Stimulated activated memory B cell treated with anti-CD40 and anti-IgM and Interleukin-4, amounts not matched to agents 10 μg/mL and 1 μg/mL and 100 μg/mL, for 72 hours (primary cell): ENCODE results near the gene RABEP1.

Experiments used
- ATAC-seq: fragments of 150-1000 bp; cut with Tn5 transposase; 2 replicates; pipeline ENCODE4 v1.10.0; 2021
- H3K27ac Mint-ChIP-seq: one replicate; pipeline ENCODE4 v1.8.0; 2022; ENCODE audit warnings: mild to moderate bottlenecking, mixed read lengths
- H3K27me3 Mint-ChIP-seq: one replicate; pipeline ENCODE4 v1.8.0; 2022; ENCODE audit warnings: mixed read lengths
- H3K36me3 Mint-ChIP-seq: one replicate; pipeline ENCODE4 v1.8.0; 2022; ENCODE audit warnings: mixed read lengths
- H3K4me1 Mint-ChIP-seq: one replicate; pipeline ENCODE4 v1.8.0; 2022; ENCODE audit warnings: mixed read lengths
- H3K4me3 Mint-ChIP-seq: one replicate; pipeline ENCODE4 v1.8.0; 2022; ENCODE audit warnings: mild to moderate bottlenecking, moderate library complexity, mixed read lengths
- H3K9me3 Mint-ChIP-seq: one replicate; pipeline ENCODE4 v1.8.0; 2022; ENCODE audit warnings: mixed read lengths

The RABEP1 gene

DNA sequence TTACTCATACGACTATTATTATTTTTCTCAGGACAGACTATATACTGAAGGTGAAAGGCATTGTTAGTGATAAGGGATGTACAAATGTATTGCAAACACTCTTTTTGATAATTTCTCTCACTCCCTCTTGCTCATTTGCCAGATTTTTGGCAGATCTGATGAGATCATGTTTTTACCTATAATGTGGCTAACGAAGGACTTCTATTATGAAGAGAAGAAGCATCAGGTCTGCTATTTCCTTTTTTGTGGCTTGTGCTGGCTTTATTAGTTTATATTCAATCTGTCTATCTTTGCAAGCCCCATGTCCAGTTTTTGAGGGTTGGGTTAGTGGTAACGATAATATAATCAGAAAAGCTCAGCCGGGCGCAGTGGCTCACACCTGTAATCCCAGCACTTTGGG is 25.0 kb upstream of the RABEP1 start:
- no peaks in the 10 kb centered on the region for H3K9me3 Mint-ChIP-seq
- no peak overlapping the region for H3K4me3 Mint-ChIP-seq
- no peaks in the 10 kb centered on the region for H3K36me3 Mint-ChIP-seq
- ATAC-seq = no peak
- peak overlapping the region; percentile 47 for H3K27ac Mint-ChIP-seq
- peaks cover 45% of the 10 kb centered on the region for H3K4me1 Mint-ChIP-seq
- no peaks in the 10 kb centered on the region for H3K27me3 Mint-ChIP-seq

DNA sequence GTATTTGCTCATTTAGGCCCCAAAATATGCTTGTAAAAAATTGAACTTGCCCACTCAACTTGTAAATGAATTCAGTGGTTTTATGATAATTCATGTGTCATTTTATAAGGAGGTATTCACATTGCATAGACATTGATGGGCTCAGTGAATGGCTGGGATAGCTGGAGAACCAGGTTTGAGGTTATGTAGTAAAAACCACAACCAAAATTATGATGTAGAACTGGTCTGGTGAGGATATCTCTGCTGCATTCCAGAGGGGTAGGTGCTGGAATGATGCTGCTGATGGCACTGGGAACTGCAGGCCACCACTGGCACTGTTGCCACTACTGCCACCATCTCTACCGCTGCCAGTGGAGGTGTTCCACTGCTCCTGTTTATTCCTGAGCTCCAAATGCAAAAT is 21.5 kb upstream of the RABEP1 start:
- H3K4me1 Mint-ChIP-seq = peaks cover 28% of the 10 kb centered on the region
- H3K4me3 Mint-ChIP-seq = no peak overlapping the region
- no peak overlapping the region for H3K27ac Mint-ChIP-seq
- H3K9me3 Mint-ChIP-seq = no peaks in the 10 kb centered on the region
- H3K36me3 Mint-ChIP-seq = no peaks in the 10 kb centered on the region
- no peak for ATAC-seq
- no peaks in the 10 kb centered on the region for H3K27me3 Mint-ChIP-seq

DNA sequence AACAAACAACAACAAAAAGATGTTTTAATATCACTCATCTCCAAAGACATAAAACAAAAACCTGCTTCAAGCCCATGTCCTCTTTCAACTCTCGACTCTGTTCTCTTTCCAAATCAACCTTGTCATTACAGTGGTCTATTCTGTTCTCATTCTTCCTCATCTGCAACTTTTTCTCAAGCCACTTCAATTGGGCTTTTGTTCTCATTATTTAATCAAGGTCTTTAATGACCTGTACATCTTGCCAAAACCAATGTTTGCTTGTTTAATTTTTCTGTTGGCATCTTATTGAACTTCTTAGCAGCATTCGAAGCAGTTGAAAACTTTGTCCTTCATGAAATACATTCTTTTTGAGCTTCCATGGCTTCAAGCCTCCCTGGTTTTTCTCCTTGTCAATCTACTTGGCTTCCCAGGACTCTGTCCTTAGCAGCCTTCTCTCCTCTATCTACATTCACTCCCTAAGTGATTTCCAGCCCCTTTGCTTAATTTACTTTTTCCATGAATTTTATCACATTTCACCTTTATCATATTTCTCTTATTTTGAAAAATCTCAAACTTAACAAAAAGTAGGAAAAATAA is 19.6 kb upstream of the RABEP1 start:
- no peaks in the 10 kb centered on the region for H3K27me3 Mint-ChIP-seq
- no peak for ATAC-seq
- peaks cover 15% of the 10 kb centered on the region for H3K4me1 Mint-ChIP-seq
- H3K4me3 Mint-ChIP-seq = no peak overlapping the region
- H3K27ac Mint-ChIP-seq = peak overlapping the region; percentile 46
- H3K36me3 Mint-ChIP-seq = no peaks in the 10 kb centered on the region
- H3K9me3 Mint-ChIP-seq = no peaks in the 10 kb centered on the region

GRCh38 chr17:5263441-5263840 is 18.6 kb upstream of the RABEP1 start:
- Mint-ChIP-seq H3K4me1 (peaks cover 6% of the 10 kb centered on the region), H3K9me3 (no peaks in the 10 kb centered on the region), H3K36me3 (no peaks in the 10 kb centered on the region), H3K27me3 (no peaks in the 10 kb centered on the region), H3K27ac (no peak overlapping the region), H3K4me3 (no peak overlapping the region)
- ATAC-seq = no peak

DNA sequence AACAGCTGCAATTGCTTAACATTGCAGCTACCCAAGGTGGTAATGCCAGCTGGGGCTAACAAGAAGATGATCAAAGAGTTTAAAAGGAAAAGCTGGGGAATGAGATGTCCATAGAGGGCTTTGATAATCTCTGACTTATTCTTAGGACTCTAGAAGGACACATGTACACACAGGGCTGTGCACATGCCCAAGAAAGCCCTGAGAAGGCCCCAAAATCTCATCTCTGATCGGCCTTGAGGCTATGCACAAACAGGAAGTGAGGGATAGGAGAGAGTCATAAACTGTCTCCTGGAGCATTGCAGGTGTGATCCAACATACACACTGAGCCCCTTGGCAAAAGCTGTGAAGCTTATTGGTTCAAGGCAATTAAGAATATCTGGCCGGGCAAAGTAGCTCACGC is 17.2 kb upstream of the RABEP1 start:
- Mint-ChIP-seq H3K36me3 (no peaks in the 10 kb centered on the region), H3K27ac (no peak overlapping the region), H3K4me3 (no peak overlapping the region), H3K9me3 (no peaks in the 10 kb centered on the region), H3K4me1 (peaks cover 6% of the 10 kb centered on the region), H3K27me3 (no peaks in the 10 kb centered on the region)
- no peak for ATAC-seq

DNA sequence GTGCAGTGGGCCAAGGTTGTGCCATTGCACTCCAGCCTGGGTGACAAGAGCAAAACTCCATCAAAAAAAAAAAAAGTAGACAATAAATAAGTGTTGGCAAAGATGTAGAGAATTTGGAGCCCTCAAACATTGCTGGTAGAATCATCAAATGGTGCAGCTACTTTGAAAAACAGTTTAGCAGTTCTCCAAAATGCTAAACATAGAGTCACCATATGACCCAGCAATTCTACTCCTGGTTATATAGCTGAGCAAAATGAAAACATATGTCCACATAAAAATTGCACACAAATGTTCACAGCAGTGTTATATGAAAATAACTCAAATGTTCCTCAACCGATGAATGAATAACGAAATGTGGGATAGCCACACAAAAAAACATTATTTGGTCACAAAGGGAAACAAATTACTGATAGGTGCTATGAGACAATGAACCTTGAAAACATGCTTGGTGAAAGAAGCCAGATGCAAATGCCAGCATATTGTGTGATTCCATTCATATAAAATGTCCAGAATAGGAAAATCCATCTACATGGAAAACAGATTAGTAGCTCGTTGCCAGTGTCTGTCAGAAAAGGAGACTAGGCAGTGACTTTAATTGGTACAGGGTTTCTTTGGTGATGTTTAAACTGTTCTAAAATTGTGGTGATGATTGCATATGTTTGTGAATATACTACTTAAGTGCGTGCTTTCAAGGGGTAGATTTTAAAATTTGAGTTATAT is 12.7 kb upstream of the RABEP1 start:
- no peak overlapping the region for H3K27ac Mint-ChIP-seq
- H3K27me3 Mint-ChIP-seq = no peaks in the 10 kb centered on the region
- no peaks in the 10 kb centered on the region for H3K4me1 Mint-ChIP-seq
- ATAC-seq = no peak
- H3K4me3 Mint-ChIP-seq = no peak overlapping the region
- no peaks in the 10 kb centered on the region for H3K9me3 Mint-ChIP-seq
- H3K36me3 Mint-ChIP-seq = no peaks in the 10 kb centered on the region

GRCh38 chr17:5272322-5272721 is 9.8 kb upstream of the RABEP1 start:
- Mint-ChIP-seq H3K27ac (no peak overlapping the region), H3K4me1 (no peaks in the 10 kb centered on the region), H3K27me3 (no peaks in the 10 kb centered on the region), H3K4me3 (no peak overlapping the region), H3K36me3 (no peaks in the 10 kb centered on the region), H3K9me3 (no peaks in the 10 kb centered on the region)
- no peak for ATAC-seq

- Mint-ChIP-seq H3K4me3 (peak overlapping the region; percentile 90), H3K4me1 (peaks cover 42% of the 10 kb centered on the region), H3K9me3 (no peaks in the 10 kb centered on the region), H3K27ac (peak overlapping the region; percentile 81), H3K27me3 (no peaks in the 10 kb centered on the region), H3K36me3 (peaks cover 10% of the 10 kb centered on the region)
- ATAC-seq = peak; percentile 72
Observed at GRCh38 chr17:5282642-5283217, 646 bp downstream of the RABEP1 start.

GRCh38 chr17:5283571-5284315 is 1.7 kb downstream of the RABEP1 start:
- Mint-ChIP-seq H3K36me3 (peaks cover 10% of the 10 kb centered on the region), H3K27ac (peak overlapping the region; percentile 81), H3K4me1 (peaks cover 52% of the 10 kb centered on the region), H3K9me3 (no peaks in the 10 kb centered on the region), H3K4me3 (peak overlapping the region; percentile 90), H3K27me3 (no peaks in the 10 kb centered on the region)
- ATAC-seq = no peak

- Mint-ChIP-seq H3K4me1 (peaks cover 59% of the 10 kb centered on the region), H3K4me3 (peak overlapping the region; percentile 90)
Observed at GRCh38 chr17:5284681-5285080, 2.6 kb downstream of the RABEP1 start.

GRCh38 chr17:5286846-5287245 is 4.8 kb downstream of the RABEP1 start:
- no peaks in the 10 kb centered on the region for H3K27me3 Mint-ChIP-seq
- ATAC-seq = no peak
- H3K27ac Mint-ChIP-seq = peak overlapping the region; percentile 9
- H3K4me1 Mint-ChIP-seq = peaks cover 63% of the 10 kb centered on the region
- H3K4me3 Mint-ChIP-seq = no peak overlapping the region
- peaks cover 10% of the 10 kb centered on the region for H3K36me3 Mint-ChIP-seq
- H3K9me3 Mint-ChIP-seq = no peaks in the 10 kb centered on the region

More at GRCh38 chr17:5284681-5285080, 2.6 kb downstream of the RABEP1 start:
- peaks cover 10% of the 10 kb centered on the region for H3K36me3 Mint-ChIP-seq
- peak overlapping the region; percentile 81 for H3K27ac Mint-ChIP-seq
- no peak for ATAC-seq
- no peaks in the 10 kb centered on the region for H3K9me3 Mint-ChIP-seq
- H3K27me3 Mint-ChIP-seq = no peaks in the 10 kb centered on the region

DNA sequence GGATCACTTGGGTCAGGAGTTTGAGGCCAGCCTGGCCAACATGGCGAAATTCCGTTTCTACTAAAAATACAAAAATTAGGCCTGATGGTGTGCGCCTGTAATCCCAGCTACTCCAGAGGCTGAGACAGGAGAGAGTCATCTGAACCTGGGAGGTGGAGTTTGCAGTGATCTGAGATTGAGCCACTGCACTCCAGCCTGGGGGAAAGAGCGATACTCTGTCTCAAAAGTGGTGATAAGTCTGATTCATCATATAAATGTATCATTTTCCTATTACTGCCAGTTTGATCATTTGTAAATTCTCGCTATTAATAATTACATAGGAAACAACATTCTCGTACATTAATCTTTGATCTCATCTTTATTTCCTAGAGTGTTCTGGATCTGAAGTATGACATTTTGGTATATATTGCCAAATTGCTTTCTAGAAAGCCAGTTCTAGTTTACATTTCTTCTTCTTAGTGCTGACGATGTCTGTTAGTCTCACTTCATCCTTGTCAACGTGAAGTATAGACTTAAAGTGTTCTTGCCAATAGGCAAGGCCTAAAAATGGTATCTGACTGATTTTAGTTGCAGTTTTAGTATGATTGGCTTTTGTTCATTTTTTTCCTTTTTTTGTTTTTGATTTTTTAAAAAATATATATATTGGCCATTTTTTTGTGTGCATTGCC is 9.7 kb downstream of the RABEP1 start:
- H3K36me3 Mint-ChIP-seq = peaks cover 3% of the 10 kb centered on the region
- H3K4me1 Mint-ChIP-seq = peaks cover 34% of the 10 kb centered on the region
- H3K9me3 Mint-ChIP-seq = no peaks in the 10 kb centered on the region
- H3K27me3 Mint-ChIP-seq = no peaks in the 10 kb centered on the region
- no peak overlapping the region for H3K27ac Mint-ChIP-seq
- no peak overlapping the region for H3K4me3 Mint-ChIP-seq
- no peak for ATAC-seq

- peaks cover 40% of the 10 kb centered on the region for H3K4me1 Mint-ChIP-seq
- H3K4me3 Mint-ChIP-seq = no peak overlapping the region
- no peak for ATAC-seq
Observed at GRCh38 chr17:5297245-5297644, 15.2 kb downstream of the RABEP1 start.

GRCh38 chr17:5299383-5299782 is 17.3 kb downstream of the RABEP1 start:
- no peak for ATAC-seq
- Mint-ChIP-seq H3K9me3 (no peaks in the 10 kb centered on the region), H3K4me1 (peaks cover 44% of the 10 kb centered on the region), H3K4me3 (no peak overlapping the region), H3K27me3 (no peaks in the 10 kb centered on the region), H3K36me3 (peaks cover 6% of the 10 kb centered on the region), H3K27ac (peak overlapping the region; percentile 39)

More at GRCh38 chr17:5297245-5297644, 15.2 kb downstream of the RABEP1 start:
- peaks cover 6% of the 10 kb centered on the region for H3K36me3 Mint-ChIP-seq
- peak overlapping the region; percentile 53 for H3K27ac Mint-ChIP-seq
- H3K9me3 Mint-ChIP-seq = no peaks in the 10 kb centered on the region
- no peaks in the 10 kb centered on the region for H3K27me3 Mint-ChIP-seq

- H3K27me3 Mint-ChIP-seq = no peaks in the 10 kb centered on the region
- no peak overlapping the region for H3K27ac Mint-ChIP-seq
- H3K4me1 Mint-ChIP-seq = peaks cover 74% of the 10 kb centered on the region
- H3K36me3 Mint-ChIP-seq = peaks cover 14% of the 10 kb centered on the region
- H3K4me3 Mint-ChIP-seq = no peak overlapping the region
- no peaks in the 10 kb centered on the region for H3K9me3 Mint-ChIP-seq
- no peak for ATAC-seq
Observed at GRCh38 chr17:5304636-5305035, 22.6 kb downstream of the RABEP1 start.
